HG02973 (cell line): ENCODE data around the gene IL36B.

Experiments
- ATAC-seq: cut with Tn5 transposase; IDR thresholded peaks from one replicate; pipeline ENCODE4 v1.9.1; 2021; ENCODE audit warnings: moderate library complexity; ENCODE audit not compliant: unreplicated experiment

IL36B gene

DNA sequence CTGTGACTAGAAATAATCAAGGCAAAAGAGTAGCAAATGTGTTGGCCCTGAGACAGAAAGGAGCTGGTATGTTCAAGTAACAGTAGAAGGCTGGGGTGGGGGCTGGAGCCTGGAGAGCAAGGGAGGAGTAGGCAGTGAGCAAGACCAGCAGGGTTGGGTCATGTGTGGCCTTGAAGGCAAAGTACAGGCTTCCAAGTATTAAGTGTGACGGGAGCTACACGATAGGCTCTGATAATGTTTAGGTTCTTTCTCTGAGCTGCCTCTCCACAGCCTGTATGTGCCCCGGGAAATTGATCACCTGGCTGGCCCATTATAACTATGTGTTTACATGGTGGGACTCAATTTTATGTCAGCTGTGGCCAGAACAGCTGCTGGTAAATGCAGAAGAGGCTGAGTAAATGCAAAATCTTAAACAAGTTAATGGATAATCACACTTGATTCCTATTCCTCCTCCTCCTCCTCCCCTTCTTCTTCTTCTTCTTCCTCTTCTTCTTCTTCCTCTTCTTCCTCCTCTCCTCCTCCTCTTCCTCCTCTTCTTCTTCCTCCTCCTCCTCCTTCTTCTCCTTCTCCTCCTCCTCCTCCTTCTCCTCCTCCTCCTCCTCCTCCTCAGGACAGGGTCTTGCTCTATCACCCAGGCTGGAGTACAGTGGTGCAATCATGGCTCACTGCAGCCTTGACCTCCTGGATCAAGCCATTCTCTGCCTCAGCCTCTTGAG is 24.4 kb upstream of the IL36B start:
- ATAC-seq: no peak

DNA sequence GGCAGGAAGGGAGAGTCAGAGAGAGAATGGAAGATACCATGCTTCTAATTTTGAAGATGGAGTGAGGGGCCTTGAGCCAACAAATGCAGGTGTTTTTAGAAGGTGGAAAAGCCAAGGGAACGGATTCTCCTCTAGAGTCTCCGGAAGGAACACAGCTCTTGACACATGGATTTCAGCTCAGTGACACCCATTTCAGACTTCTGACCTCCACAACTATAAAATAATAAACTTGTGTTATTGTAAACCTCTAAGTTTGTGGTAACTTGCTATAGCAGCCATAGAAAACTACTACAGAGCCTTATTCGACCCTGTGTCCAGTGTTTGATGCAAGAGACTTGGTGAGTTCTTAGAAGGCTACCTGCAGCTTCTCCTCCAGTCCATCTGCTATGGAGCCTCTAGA is 22.9 kb upstream of the IL36B start:
- no peak for ATAC-seq

DNA sequence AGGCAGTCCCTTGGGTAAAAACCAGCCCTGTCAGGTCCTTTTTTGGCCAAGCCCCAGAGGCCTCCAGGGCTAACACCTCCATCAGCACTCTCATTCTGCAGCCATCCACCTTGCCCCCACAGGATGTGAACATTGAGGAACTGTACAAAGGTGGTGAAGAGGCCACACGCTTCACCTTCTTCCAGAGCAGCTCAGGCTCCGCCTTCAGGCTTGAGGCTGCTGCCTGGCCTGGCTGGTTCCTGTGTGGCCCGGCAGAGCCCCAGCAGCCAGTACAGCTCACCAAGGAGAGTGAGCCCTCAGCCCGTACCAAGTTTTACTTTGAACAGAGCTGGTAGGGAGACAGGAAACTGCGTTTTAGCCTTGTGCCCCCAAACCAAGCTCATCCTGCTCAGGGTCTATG is 22.4 kb upstream of the IL36B start:
- ATAC-seq: no peak

DNA sequence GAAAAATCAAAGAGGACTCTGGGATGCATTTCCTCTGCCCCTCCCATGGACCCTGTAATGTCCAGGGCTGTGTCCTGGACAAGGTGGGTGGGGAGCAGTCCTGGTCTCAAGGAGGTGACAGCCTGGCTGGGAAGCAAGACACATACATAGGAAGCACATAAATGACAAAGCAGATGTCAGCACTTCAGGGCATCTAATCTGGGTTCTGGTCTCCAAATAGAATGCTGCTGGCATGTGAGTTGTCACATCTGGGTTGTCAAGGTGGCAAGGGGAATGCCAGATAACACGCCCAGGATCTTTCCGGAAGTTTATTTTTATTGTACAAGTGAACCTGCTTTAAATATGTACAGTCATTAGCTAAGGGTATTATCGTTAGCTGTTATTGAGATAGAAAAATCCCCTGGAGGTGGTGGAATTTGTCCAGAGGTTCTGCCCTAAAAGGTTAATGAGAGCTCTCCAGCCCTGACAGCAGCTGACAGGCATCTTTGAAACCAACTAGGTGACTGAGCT is 20.7 kb upstream of the IL36B start:
- no peak for ATAC-seq

DNA sequence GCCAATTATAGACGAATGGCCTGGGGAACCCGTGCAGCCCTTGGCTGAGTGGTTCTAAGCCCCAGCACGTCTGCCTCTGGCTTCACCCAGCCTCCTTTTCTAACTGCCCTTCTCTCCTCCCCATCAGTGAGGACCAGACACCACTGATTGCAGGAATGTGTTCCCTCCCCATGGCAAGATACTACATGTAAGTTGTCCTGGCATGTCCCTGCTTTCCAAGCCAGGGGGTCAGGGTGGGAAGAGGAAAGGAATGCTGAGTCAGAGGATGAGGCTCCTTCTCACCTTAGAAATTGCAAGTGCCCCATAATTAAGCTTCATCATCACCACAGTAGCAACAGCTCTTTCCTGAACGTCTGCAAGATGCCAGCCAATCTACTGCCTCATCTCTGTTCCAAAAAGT is 19.9 kb upstream of the IL36B start:
- ATAC-seq: no peak

DNA sequence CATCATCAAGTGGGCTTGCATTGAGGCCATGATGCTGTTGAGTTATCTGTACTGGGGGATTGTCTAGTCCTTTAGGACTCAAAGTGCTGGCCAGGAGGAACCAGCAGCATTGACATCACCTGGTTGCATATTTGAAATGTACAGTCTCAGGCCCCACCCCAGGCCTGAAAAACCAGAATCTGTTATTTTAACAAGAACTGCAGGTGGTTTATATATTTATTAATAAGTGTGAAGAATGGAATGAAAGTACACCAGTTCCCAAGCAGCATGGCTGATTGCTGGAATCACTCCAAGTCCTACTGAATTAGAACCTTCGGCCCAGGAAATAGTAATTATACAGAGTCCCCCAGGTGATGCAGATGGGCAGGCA is 17.9 kb upstream of the IL36B start:
- no peak for ATAC-seq

DNA sequence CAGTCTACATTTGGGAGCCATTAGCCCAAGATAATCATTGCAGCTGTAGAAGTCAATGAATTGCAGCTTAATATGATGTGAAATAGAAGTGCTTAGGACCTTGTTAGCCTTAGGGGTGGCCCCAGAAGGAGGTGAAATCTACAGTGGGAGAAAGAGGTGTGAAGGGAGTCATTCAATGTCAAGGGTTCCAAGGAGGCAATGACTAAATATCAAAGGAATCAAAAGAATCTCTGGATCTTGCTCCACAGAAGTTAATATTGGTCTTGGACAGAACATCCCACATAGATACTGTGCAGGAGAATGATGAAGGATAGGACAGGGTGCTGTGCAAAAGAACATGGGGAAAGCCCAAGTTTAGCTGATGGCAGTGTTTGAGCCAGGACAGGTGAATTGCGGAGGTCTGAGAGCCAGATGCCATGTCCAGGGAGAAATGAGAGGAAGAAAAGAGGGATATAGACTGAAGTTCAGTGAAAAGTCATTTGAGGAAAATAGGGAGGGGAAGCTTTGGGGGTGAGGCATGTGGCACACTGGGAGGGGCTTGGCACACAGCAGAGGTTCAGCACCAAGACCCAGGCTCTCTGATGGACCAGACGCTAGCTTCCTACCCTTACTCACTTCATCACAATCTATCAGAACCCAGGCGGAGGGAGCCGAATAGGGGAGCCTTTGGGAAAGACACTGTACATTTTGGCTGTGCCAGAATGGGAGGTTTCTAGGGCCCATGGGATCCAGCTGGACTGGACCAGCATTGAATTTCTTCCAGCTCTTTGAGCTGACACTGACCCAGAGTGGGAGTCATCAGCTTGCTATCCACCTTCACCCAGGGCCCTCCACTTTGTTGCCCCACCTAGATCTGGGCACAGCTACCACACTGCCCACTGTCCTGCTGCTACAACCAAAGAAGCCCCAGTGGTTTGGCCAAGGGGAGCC is 17.3 kb upstream of the IL36B start:
- no peak for ATAC-seq

DNA sequence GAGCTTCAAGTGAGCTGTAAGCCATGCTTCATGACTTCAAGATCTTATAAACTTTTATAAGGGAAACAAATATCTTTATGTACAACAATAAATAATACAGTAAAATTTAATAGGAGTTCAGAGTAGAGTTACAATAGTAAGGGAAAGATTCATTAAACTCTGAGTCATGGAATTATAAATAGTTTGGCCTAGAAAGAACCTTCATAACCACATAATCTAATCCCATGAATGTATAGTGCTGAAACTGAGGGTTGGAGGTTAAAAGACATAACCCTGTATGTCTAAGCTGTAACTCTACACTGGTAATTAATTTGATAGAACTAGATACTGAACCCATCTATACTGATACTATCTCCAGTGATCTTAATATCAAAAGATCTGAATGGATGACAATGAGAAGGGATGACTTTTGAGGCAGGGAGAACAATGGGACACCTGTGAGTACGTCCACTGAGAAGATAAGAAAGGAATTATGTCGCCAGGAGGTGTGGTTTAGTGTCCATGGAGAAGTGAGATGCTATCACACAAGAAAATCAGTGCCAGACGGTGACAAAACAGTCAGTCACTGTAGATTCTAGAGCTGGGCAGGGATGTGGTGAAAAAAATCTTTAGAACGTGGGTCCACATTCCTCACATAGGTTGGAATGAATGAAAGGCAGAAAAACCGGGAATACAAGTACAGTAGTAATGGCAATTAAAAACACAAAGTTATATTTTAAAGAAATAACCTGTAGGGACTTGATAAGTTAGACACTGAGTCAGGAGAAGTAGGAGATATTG is 16.2 kb upstream of the IL36B start:
- no peak for ATAC-seq

DNA sequence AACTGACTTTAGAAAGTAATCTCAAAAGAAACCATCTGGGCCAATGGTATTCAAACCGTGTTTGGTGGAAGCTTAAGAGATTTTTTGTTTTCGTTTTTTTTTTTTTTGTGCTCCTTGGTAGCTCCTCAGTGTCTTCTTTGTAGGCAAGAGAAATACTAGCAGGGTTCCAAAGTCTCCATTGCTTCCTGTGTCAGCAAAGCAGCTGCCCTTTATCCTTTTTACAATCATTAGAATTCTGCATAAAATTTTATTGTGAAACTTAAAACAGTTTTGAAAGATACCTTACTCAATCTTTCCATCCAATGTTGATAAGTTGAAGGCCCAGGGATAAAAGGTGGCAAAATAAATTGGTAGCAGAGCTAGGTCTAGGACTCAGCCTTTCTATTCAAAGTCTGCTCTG is 15.6 kb upstream of the IL36B start:
- ATAC-seq: no peak

DNA sequence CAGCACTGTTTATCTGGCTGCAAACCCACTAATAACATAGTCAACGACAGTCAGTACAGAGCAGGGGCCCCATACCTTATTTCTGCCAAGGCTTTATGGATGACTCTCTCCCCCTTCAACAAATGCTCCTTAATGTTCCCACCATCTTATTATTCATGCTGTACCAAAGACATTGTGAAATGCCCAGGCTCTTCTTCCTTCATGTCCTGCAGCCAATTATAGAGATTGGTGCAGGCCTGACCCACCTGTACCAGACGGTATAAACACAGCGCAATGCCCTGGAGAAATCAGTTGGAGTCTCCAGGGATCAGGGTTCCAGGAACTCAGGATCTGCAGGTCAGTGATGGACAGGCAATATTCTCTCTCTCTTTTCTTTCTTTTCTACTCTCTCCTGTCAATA is 15.0 kb upstream of the IL36B start, which contains the start of gene IL1F10:
Gene IL1F10 (plus strand): TSS at position 290 of the 400 bp plus-strand sequence. CDS start 4,769 bp downstream, outside the sequence.
- no peak for ATAC-seq

DNA sequence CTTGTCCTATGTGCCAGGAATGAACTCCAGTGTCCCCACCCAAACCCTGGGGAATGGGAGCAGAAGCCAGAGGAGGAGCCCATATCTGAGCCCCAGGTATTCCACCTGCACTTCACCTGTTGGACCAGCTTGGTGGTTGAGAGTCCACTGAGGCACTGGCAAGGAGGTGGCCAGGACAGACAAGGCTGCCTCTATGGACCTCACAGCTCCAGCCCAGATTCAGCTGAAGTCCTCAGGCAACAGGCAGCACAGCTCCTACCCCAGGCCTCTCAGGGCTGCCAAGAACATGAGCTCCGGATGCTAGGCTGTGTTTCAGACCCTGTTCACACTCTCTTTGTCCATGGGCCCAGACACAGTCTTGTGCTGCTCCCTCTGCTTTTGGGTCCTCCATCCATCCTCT is 12.2 kb upstream of the IL36B start:
- no peak for ATAC-seq

DNA sequence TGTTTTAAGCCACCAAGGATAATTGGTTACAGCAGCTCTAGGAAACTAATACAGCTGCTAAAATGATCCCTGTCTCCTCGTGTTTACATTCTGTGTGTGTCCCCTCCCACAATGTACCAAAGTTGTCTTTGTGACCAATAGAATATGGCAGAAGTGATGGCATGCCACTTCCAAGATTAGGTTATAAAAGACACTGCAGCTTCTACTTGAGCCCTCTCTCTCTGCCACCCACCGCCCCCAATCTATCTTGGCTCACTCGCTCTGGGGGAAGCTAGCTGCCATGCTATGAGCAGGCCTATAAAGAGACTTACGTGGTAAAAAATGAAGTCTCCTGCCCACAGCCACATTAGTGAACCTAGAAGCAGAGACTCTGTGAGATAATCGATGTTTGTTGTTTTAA is 11.6 kb upstream of the IL36B start:
- no peak for ATAC-seq

DNA sequence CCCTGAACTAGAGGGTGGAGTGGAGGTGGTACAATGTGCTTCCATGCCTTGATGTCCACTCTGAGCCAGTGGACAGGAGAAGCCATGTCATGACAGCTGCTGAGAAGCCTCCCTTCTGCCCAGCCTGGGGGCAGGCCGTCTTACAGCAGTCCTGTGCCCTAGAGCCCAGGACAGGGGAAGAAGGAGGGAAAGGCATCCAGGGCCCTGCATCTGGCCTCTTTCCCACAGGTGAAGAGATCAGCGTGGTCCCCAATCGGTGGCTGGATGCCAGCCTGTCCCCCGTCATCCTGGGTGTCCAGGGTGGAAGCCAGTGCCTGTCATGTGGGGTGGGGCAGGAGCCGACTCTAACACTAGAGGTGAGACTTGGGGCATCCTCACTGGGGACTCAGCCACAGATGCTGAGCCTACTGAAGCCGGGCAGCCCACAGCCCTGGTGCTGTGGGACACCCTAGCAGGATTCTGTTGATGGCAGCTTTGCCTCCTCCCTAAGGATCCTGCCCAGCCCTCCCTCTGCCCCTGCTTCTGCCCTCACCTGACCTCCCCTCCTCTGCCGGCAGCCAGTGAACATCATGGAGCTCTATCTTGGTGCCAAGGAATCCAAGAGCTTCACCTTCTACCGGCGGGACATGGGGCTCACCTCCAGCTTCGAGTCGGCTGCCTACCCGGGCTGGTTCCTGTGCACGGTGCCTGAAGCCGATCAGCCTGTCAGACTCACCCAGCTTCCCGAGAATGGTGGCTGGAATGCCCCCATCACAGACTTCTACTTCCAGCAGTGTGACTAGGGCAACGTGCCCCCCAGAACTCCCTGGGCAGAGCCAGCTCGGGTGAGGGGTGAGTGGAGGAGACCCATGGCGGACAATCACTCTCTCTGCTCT is 9.5 kb upstream of the IL36B start:
- ATAC-seq: no peak

DNA sequence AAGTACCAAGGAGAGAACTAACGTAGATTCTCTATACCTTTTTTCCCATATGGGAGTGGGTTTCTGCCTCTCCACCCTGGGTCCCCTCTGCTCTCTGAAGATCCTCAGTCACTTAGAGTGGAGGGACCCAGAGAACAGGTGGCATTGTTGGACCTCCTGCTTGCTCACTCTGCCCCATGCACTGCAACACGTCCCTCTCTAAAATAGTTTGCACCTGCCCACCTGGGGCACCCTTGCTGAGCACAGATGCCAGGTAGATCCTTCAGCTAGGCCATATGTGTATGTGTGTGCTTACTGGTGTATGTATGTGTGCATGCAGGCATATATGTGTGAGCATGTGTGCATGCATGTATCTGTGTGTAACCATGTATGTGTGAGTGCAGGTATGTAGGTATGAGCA is 8.6 kb upstream of the IL36B start:
- no peak for ATAC-seq

DNA sequence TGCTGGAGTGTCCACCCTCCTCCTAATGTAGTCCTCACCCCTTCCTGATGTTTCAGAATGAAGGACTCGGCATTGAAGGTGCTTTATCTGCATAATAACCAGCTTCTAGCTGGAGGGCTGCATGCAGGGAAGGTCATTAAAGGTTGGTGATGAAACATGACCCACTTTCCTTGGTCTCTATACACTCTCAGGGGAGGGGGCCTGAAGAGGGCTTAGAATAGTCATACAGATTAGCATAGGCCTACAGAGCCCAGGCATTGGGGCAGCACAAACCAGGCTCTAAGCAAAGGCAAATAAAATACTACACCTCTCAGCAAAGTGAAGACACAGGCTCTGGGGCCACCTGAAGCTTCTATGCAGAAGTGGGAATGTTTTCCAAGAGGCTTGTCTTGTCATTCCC is 8.1 kb upstream of the IL36B start:
- no peak for ATAC-seq

DNA sequence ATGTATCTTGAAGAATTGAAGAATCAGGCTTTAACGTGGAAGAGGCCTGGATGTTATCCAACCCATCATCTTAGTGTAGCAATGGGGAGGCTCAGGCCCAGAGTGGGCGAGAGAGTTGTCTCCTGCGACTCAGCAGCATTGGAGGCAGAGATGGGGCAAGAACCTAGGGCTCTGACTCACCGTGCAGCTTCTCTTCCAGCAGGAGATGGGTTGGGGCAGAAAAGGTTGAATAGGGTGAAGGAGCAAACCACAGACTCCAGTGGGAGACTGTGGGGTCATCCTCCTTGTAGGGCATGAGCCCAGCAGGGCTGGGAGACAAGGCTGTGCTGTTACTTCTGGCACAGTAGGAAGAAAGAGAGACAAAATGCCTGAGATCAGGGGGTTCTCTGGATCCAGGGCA is 7.7 kb upstream of the IL36B start:
- no peak for ATAC-seq

DNA sequence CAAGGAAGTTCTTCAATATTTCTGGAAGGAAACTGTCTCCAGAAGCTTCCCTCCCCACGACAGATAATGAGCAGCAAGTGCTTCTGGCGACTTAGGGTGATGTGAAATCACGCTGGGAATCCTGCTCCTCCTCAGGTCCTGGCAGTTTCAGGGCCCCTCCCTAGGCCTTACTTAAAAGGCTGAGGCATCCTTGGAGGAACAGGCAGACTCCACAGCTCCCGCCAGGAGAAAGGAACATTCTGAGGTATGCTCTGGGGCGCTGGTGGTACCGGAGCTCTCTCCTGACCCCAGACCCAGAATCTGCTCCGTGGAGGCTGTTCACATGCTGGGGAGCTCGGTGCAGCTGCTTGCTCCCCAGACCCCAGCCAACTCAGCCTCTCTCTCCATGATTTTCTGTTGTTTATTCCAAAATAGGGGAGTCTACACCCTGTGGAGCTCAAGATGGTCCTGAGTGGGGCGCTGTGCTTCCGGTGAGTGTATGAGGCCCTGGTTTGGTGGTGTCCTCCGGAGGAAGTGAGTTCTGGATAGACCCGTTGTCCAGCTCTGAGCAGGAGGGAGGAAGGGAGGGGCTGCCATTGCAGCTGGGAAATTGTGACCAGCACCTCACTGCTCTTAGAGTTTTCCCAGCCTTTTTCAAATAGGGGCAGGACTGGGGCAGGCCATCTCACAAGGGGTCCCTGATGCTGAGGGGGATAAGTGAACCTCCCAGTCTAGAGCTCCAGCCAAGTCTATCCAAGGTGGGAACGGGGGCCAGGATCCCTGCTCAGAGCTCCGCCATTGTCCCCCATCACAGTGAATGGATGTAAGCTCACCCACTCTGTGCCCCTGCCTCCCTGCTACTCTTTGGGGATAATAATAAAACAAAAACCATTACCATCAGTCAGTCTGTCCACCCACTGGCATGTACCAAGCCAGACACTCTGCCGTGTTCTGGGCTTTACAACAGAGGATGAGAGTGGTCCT is 6.6 kb upstream of the IL36B start, which contains the start of gene IL36RN:
Gene IL36RN (plus strand): TSS at position 201 of the 963 bp plus-strand sequence. CDS start 241 bp downstream, at position 442.
- ATAC-seq: no peak

DNA sequence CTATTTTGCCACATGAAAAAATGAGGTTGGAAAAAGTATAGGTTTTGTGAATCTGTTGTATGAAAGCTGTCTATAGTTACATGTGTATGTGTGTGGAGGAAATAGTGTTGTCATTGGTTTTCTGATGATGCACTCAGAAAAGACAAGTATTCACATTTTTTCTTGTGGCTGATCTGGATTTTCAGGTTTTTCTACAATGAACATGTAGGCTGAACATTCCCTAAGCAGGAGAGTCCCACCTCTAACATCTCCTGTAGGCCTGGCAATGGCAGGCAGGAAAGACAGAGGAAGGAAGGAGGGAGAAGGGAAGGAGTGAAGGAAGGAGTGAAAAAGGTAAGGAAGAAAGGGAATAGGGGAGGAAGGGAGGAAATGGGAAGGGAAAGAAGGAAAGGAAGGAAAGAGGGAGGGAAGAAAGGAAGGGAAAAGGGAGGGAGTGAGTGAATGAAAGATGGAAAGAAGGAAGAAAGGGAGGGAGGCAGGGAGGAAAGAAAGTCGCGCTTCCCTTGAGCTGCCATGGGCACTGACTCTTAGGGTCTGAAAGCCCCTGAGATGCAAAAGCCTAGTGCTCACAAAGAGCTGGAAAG is 5.8 kb upstream of the IL36B start:
- no peak for ATAC-seq

DNA sequence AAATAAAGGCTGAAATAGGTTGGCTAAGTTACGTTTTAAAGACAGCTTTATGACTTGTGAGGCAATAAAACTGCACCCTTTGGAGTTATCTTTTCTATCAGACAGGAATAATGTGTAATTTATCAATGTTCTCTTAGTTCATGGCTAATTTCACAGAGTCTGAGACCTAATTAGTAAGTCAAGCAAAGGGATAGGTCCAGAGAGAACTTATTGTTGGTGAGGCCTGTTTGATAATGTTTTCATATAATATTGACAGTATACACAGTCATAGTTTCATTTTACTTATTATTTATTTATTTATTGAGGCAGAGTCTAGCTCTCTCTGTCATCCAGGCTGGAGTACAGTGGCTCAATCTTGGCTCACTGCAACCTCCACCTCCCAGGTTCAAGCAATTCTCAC is 4.5 kb upstream of the IL36B start:
- ATAC-seq: no peak
